Activated naive CD8-positive, alpha-beta T cell treated with anti-CD3 and anti-CD28 coated beads, Interleukin-2, amount 50 U/mL, for 24 hours (primary cell): ENCODE data around the gene ANXA7.
"Not testable (repeated sequence)": the region's sequence is repeated elsewhere in the genome, so short reads cannot be mapped to it uniquely, and the experiment has no call there.

Source experiments
- ATAC-seq: fragments of 150-1000 bp; cut with Tn5 transposase; one replicate; pipeline ENCODE4 v1.10.0; 2021
- DNase-seq: peaks from one replicate; pipeline ENCODE4 v3.0.0; 2021
- H3K27ac Mint-ChIP-seq: one replicate; pipeline ENCODE4 v1.8.0; 2021; ENCODE audit warnings: mild to moderate bottlenecking, mixed read lengths
- H3K27me3 Mint-ChIP-seq: one replicate; pipeline ENCODE4 v1.8.0; 2021; ENCODE audit warnings: mixed read lengths
- H3K36me3 Mint-ChIP-seq: one replicate; pipeline ENCODE4 v1.8.0; 2021; ENCODE audit warnings: low read depth, mixed read lengths
- H3K4me1 Mint-ChIP-seq: one replicate; pipeline ENCODE4 v1.8.0; 2021; ENCODE audit warnings: mixed read lengths
- H3K4me3 Mint-ChIP-seq: one replicate; pipeline ENCODE4 v1.8.0; 2021; ENCODE audit warnings: mild to moderate bottlenecking, moderate library complexity, mixed read lengths
- H3K9me3 Mint-ChIP-seq: one replicate; pipeline ENCODE4 v1.8.0; 2021; ENCODE audit warnings: mixed read lengths

ANXA7 gene

GRCh38 chr10:73338801-73339368 is 75.0 kb downstream of the ANXA7 start:
- Mint-ChIP-seq H3K27me3 (no peaks in the 10 kb centered on the region), H3K27ac (no peak overlapping the region), H3K4me3 (no peak overlapping the region), H3K9me3 (no peaks in the 10 kb centered on the region), H3K4me1 (no peaks in the 10 kb centered on the region), H3K36me3 (no peaks in the 10 kb centered on the region)
- ATAC-seq = no peak
- no peak for DNase-seq

GRCh38 chr10:73333202-73333601 is 80.7 kb downstream of the ANXA7 start:
- ATAC-seq = no peak
- no peaks in the 10 kb centered on the region for H3K4me1 Mint-ChIP-seq
- DNase-seq = no peak
- H3K27me3 Mint-ChIP-seq = no peaks in the 10 kb centered on the region
- H3K4me3 Mint-ChIP-seq = no peak overlapping the region
- H3K9me3 Mint-ChIP-seq = no peaks in the 10 kb centered on the region
- no peak overlapping the region for H3K27ac Mint-ChIP-seq
- no peaks in the 10 kb centered on the region for H3K36me3 Mint-ChIP-seq

- DNase-seq = no peak
- Mint-ChIP-seq H3K9me3 (no peaks in the 10 kb centered on the region), H3K4me3 (no peak overlapping the region), H3K27me3 (no peaks in the 10 kb centered on the region), H3K4me1 (no peaks in the 10 kb centered on the region), H3K36me3 (no peaks in the 10 kb centered on the region), H3K27ac (no peak overlapping the region)
- ATAC-seq = no peak
Measured at GRCh38 chr10:73332379-73332778, 81.5 kb downstream of the ANXA7 start.

- H3K4me3 Mint-ChIP-seq, H3K27ac Mint-ChIP-seq, H3K9me3 Mint-ChIP-seq, H3K27me3 Mint-ChIP-seq, H3K36me3 Mint-ChIP-seq, H3K4me1 Mint-ChIP-seq, DNase-seq, ATAC-seq: not testable (repeated sequence)
Measured at GRCh38 chr10:73328523-73328922, 85.3 kb downstream of the ANXA7 start.

GRCh38 chr10:73325290-73325689 is 88.6 kb downstream of the ANXA7 start:
- not testable (repeated sequence) for ATAC-seq, H3K9me3 Mint-ChIP-seq, H3K27ac Mint-ChIP-seq, H3K36me3 Mint-ChIP-seq, H3K27me3 Mint-ChIP-seq, H3K4me3 Mint-ChIP-seq, DNase-seq, H3K4me1 Mint-ChIP-seq
